ENCODE results near the gene FNDC1.

FNDC1 gene

DNA sequence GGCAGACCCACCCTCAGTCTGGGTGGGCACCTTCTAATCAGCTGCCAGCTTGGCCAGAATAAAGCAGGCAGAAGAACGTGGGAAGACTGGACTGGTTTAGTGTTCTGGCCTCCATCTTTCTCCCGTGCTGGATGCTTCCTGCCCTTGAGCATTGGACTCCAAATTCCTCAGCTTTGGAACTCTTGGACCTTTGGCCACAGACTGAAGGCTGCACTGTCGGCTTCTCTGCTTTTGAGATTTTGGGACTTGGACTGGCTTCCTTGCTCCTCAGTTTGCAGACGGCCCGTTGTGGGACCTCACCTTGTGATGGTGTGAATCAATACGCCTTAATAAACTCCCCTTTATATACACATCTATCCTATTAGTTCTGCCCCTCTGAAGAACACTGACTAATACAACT, 20.6 kb upstream of the FNDC1 start:
- no peak overlapping the region for H3K9ac ChIP-seq (ENCODE audit: low read length)
- H3K9me3 ChIP-seq (ENCODE audit: insufficient read depth, low read length): no peaks in the 10 kb centered on the region
- no peak overlapping the region for H2AFZ ChIP-seq (ENCODE audit: low read depth, low read length, severe bottlenecking)
- no peaks in the 10 kb centered on the region for H4K20me1 ChIP-seq (ENCODE audit: low read depth, low read length)
- H3K27ac ChIP-seq (ENCODE audit: low read depth, low read length): no peak overlapping the region
- no peaks in the 10 kb centered on the region for H3K27me3 ChIP-seq (ENCODE audit: low read length)
- no peaks in the 10 kb centered on the region for H3K9me2 ChIP-seq (replicated peaks; ENCODE audit: insufficient read depth, low read length)
- H3K36me3 ChIP-seq (ENCODE audit: low read length): no peaks in the 10 kb centered on the region
- no peak for TF ChIP-seq EZH2phosphoT487 (conservative IDR thresholded peaks at IDR 0.05; ENCODE audit: low read length)
- TF ChIP-seq, protein P1, sequence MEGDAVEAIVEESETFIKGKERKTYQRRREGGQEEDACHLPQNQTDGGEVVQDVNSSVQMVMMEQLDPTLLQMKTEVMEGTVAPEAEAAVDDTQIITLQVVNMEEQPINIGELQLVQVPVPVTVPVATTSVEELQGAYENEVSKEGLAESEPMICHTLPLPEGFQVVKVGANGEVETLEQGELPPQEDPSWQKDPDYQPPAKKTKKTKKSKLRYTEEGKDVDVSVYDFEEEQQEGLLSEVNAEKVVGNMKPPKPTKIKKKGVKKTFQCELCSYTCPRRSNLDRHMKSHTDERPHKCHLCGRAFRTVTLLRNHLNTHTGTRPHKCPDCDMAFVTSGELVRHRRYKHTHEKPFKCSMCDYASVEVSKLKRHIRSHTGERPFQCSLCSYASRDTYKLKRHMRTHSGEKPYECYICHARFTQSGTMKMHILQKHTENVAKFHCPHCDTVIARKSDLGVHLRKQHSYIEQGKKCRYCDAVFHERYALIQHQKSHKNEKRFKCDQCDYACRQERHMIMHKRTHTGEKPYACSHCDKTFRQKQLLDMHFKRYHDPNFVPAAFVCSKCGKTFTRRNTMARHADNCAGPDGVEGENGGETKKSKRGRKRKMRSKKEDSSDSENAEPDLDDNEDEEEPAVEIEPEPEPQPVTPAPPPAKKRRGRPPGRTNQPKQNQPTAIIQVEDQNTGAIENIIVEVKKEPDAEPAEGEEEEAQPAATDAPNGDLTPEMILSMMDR (IDR thresholded peaks at IDR 0.05; ENCODE audit: insufficient read depth, low read length, poor library complexity, severe bottlenecking): no peak
- no peaks in the 10 kb centered on the region for H3K79me2 ChIP-seq (ENCODE audit: insufficient read depth, low read length)
- no peak overlapping the region for H3K4me3 ChIP-seq (ENCODE audit: insufficient read depth, low read length, poor library complexity, severe bottlenecking)
- no peak overlapping the region for H3K4me2 ChIP-seq (ENCODE audit: low read depth, low read length, poor library complexity, severe bottlenecking)
- no peaks in the 10 kb centered on the region for H3F3A ChIP-seq (ENCODE audit: insufficient read depth)

DNA sequence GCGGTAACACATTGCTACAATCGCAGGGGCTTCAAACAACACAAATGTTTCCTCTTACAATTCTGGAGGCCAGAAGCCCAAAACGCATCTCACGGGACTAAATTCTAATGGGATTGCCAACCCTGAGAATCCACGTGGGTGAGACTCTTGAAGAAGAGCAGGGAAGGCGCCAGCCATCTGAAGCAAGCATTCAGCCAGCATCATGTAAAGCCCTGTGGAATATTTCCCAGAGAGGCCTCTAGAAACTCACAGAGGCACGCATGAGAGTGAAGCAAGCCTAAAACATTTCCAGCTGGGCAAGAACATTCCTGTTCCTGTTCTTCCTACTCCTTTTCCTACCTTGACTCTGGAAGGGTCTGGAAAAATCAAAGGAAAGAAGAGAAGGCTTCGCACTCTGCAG, 19.6 kb upstream of the FNDC1 start:
- no peak overlapping the region for H3K9ac ChIP-seq (ENCODE audit: low read length)
- no peak overlapping the region for H3K27ac ChIP-seq (ENCODE audit: low read depth, low read length)
- H3K27me3 ChIP-seq (ENCODE audit: low read length): no peaks in the 10 kb centered on the region
- no peaks in the 10 kb centered on the region for H3K36me3 ChIP-seq (ENCODE audit: low read length)
- H2AFZ ChIP-seq (ENCODE audit: low read depth, low read length, severe bottlenecking): no peak overlapping the region
- TF ChIP-seq EZH2phosphoT487 (conservative IDR thresholded peaks at IDR 0.05; ENCODE audit: low read length): no peak
- TF ChIP-seq, protein P1 (IDR thresholded peaks at IDR 0.05; ENCODE audit: insufficient read depth, low read length, poor library complexity, severe bottlenecking): no peak
- H3K9me3 ChIP-seq (ENCODE audit: insufficient read depth, low read length): no peaks in the 10 kb centered on the region
- no peaks in the 10 kb centered on the region for H4K20me1 ChIP-seq (ENCODE audit: low read depth, low read length)
- H3K4me2 ChIP-seq (ENCODE audit: low read depth, low read length, poor library complexity, severe bottlenecking): no peak overlapping the region
- H3K9me2 ChIP-seq (replicated peaks; ENCODE audit: insufficient read depth, low read length): no peaks in the 10 kb centered on the region
- H3K79me2 ChIP-seq (ENCODE audit: insufficient read depth, low read length): no peaks in the 10 kb centered on the region
- no peak overlapping the region for H3K4me3 ChIP-seq (ENCODE audit: insufficient read depth, low read length, poor library complexity, severe bottlenecking)
- H3F3A ChIP-seq (ENCODE audit: insufficient read depth): no peaks in the 10 kb centered on the region

DNA sequence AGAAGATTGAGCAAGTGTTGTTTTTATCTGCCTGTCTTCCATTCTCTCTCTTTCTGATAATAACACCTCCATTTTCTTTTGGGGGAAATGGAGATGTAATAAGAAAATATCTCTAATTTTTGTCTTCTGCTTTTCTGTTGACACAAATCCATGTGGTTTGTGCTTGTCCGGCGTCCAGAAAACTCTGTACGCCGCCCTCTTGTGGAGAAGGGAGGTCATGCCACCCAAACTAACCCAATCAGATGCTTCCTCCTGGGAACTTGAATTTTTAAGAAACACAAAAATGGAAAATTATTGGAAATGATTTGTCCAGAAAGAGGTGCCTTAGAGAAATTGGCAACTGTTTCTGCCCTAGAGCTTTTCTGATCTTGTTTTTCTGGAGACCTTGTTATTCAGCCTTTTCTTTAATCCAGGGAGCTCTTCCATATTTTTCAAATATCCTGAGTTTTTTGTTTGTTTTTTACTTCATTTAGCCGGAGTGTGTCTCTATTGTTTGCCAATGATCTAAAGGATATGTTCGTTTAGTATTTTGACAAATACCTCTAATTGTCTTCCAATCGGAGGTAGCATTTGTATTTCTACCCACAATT, 17.8 kb upstream of the FNDC1 start:
- Histone ChIP-seq H4K20me1 (ENCODE audit: low read depth, low read length) (no peaks in the 10 kb centered on the region), H3K79me2 (ENCODE audit: insufficient read depth, low read length) (no peaks in the 10 kb centered on the region), H3K9me2 (replicated peaks; ENCODE audit: insufficient read depth, low read length) (no peaks in the 10 kb centered on the region), H3K9ac (ENCODE audit: low read length) (no peak overlapping the region), H3K36me3 (ENCODE audit: low read length) (0 out of 2 replicates have a peak, but pooled peaks cover 4% of the 10 kb centered on the region), H3K9me3 (ENCODE audit: insufficient read depth, low read length) (peaks cover 8% of the 10 kb centered on the region; the same call in 1 of the 2 replicates), H3K4me3 (ENCODE audit: insufficient read depth, low read length, poor library complexity, severe bottlenecking) (no peak overlapping the region), H2AFZ (ENCODE audit: low read depth, low read length, severe bottlenecking) (peak overlapping the region; percentile 15), H3K27ac (ENCODE audit: low read depth, low read length) (no peak overlapping the region), H3K27me3 (ENCODE audit: low read length) (no peaks in the 10 kb centered on the region), H3K4me2 (ENCODE audit: low read depth, low read length, poor library complexity, severe bottlenecking) (no peak overlapping the region), H3F3A (ENCODE audit: insufficient read depth) (no peaks in the 10 kb centered on the region)
- TF ChIP-seq EZH2phosphoT487 (conservative IDR thresholded peaks at IDR 0.05; ENCODE audit: low read length): no peak
- TF ChIP-seq, protein P1 (IDR thresholded peaks at IDR 0.05; ENCODE audit: insufficient read depth, low read length, poor library complexity, severe bottlenecking): peak; percentile 90

Measured in SU-DHL-6 (cell line).